ENCODE results near the gene ARHGDIG. TPM values are rescaled to one million over a fixed set of nuclear protein-coding genes. Genes with fewer than 3 reads are reported as not detected.

The ARHGDIG gene
- total RNA-seq, 1 experiment from 2014 or later: not detected

- TF ChIP-seq, protein P1, sequence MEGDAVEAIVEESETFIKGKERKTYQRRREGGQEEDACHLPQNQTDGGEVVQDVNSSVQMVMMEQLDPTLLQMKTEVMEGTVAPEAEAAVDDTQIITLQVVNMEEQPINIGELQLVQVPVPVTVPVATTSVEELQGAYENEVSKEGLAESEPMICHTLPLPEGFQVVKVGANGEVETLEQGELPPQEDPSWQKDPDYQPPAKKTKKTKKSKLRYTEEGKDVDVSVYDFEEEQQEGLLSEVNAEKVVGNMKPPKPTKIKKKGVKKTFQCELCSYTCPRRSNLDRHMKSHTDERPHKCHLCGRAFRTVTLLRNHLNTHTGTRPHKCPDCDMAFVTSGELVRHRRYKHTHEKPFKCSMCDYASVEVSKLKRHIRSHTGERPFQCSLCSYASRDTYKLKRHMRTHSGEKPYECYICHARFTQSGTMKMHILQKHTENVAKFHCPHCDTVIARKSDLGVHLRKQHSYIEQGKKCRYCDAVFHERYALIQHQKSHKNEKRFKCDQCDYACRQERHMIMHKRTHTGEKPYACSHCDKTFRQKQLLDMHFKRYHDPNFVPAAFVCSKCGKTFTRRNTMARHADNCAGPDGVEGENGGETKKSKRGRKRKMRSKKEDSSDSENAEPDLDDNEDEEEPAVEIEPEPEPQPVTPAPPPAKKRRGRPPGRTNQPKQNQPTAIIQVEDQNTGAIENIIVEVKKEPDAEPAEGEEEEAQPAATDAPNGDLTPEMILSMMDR (IDR thresholded peaks at IDR 0.05; ENCODE audit: unreplicated experiment): no peak
- Mint-ChIP-seq H3K27ac (ENCODE audit: low read depth, unreplicated experiment) (no peak overlapping the region), H3K27me3 (ENCODE audit: insufficient read depth, unreplicated experiment) (no peaks in the 10 kb centered on the region), H3K4me1 (ENCODE audit: insufficient read depth, unreplicated experiment) (peaks cover 6% of the 10 kb centered on the region), H3K9me3 (ENCODE audit: unreplicated experiment) (no peaks in the 10 kb centered on the region), H3K36me3 (ENCODE audit: insufficient read depth, unreplicated experiment) (peaks cover 14% of the 10 kb centered on the region), H3K4me3 (ENCODE audit: unreplicated experiment) (no peak overlapping the region)
- no peak for DNase-seq (ENCODE audit: unreplicated experiment)
- CTCF ChIA-PET: interaction anchor here (0.5 to 0.6 kb wide), 2 partner anchors 12 to 466 kb away, joined by 3 to 4 read pairs; no protein-coding TSS in a partner anchor
- BruUV-seq (replicated peaks): no TSS peak
- intact Hi-C loops (cut with micrococcal nuclease): no loop called here
- POLR2A ChIA-PET: interaction anchor here (3.4 kb wide), 1 partner anchor 12 kb away, joined by 10 read pairs; the partner anchor contains the start of gene FAM234A
Observed at GRCh38 chr16:247027-247426, 33.4 kb upstream of the ARHGDIG start.

- TF ChIP-seq, protein P1 (IDR thresholded peaks at IDR 0.05; ENCODE audit: unreplicated experiment): no peak
- BruUV-seq (replicated peaks): no TSS peak
- intact Hi-C loops (cut with micrococcal nuclease): no loop called here
- peaks cover 20% of the 10 kb centered on the region for H3K36me3 Mint-ChIP-seq (ENCODE audit: insufficient read depth, unreplicated experiment)
- ChIA-PET CTCF (no interaction called here), POLR2A (interaction anchor here (0.6 to 0.7 kb wide), 2 partner anchors 14 to 173 kb away, joined by 3 to 6 read pairs; no protein-coding TSS in a partner anchor)
- DNase-seq (ENCODE audit: unreplicated experiment): no peak
- no peak overlapping the region for H3K4me3 Mint-ChIP-seq (ENCODE audit: unreplicated experiment)
- H3K4me1 Mint-ChIP-seq (ENCODE audit: insufficient read depth, unreplicated experiment): peaks cover 6% of the 10 kb centered on the region
- H3K9me3 Mint-ChIP-seq (ENCODE audit: unreplicated experiment): no peaks in the 10 kb centered on the region
- H3K27me3 Mint-ChIP-seq (ENCODE audit: insufficient read depth, unreplicated experiment): no peaks in the 10 kb centered on the region
- H3K27ac Mint-ChIP-seq (ENCODE audit: low read depth, unreplicated experiment): no peak overlapping the region
Observed at GRCh38 chr16:249431-249830, 31.0 kb upstream of the ARHGDIG start.

GRCh38 chr16:252366-253337 lies 27.7 kb upstream of the ARHGDIG start:
- ChIA-PET CTCF (interaction anchor here (0.7 kb wide), 1 partner anchor 135 kb away, joined by 3 read pairs; no protein-coding TSS in a partner anchor), POLR2A (interaction anchor here (0.6 to 0.9 kb wide), 2 partner anchors 7 to 53 kb away, joined by 3 to 4 read pairs; no protein-coding TSS in a partner anchor)
- Mint-ChIP-seq H3K27me3 (ENCODE audit: insufficient read depth, unreplicated experiment) (no peaks in the 10 kb centered on the region), H3K9me3 (ENCODE audit: unreplicated experiment) (no peaks in the 10 kb centered on the region), H3K27ac (ENCODE audit: low read depth, unreplicated experiment) (no peak overlapping the region), H3K4me1 (ENCODE audit: insufficient read depth, unreplicated experiment) (peaks cover 6% of the 10 kb centered on the region), H3K36me3 (ENCODE audit: insufficient read depth, unreplicated experiment) (peaks cover 53% of the 10 kb centered on the region), H3K4me3 (ENCODE audit: unreplicated experiment) (no peak overlapping the region)
- intact Hi-C loops (cut with micrococcal nuclease): no loop called here
- no TSS peak for BruUV-seq (replicated peaks)
- TF ChIP-seq, protein P1 (IDR thresholded peaks at IDR 0.05; ENCODE audit: unreplicated experiment): no peak
- DNase-seq (ENCODE audit: unreplicated experiment): no peak

DNA sequence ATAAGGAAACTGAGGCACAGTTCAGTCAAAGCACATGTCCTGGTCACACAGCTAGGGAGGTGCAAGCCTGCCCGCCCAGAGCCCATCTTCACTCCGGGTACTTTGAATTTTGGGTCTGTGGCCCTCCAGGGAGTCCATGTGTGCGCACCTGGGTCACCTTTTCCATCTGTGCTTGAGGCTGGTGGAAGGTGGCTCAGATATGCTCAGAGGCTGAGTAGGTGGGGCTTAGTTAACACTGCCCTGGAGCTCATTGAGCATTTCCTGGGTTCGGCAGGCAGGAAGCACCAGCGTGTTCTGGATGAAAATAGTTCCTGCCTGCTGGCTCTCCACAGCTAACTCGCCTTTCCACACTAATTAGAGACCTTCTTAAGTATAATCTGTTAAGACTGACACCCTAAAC lies 26.6 kb upstream of the ARHGDIG start:
- Mint-ChIP-seq H3K4me3 (ENCODE audit: unreplicated experiment) (no peak overlapping the region), H3K27me3 (ENCODE audit: insufficient read depth, unreplicated experiment) (no peaks in the 10 kb centered on the region), H3K27ac (ENCODE audit: low read depth, unreplicated experiment) (no peak overlapping the region), H3K4me1 (ENCODE audit: insufficient read depth, unreplicated experiment) (peaks cover 6% of the 10 kb centered on the region), H3K36me3 (ENCODE audit: insufficient read depth, unreplicated experiment) (peaks cover 59% of the 10 kb centered on the region), H3K9me3 (ENCODE audit: unreplicated experiment) (no peaks in the 10 kb centered on the region)
- ChIA-PET POLR2A (interaction anchor here (0.6 to 0.9 kb wide), 2 partner anchors 9 to 44 kb away, joined by 3 to 4 read pairs; no protein-coding TSS in a partner anchor), CTCF (no interaction called here)
- TF ChIP-seq, protein P1 (IDR thresholded peaks at IDR 0.05; ENCODE audit: unreplicated experiment): no peak
- intact Hi-C loops (cut with micrococcal nuclease): no loop called here
- no TSS peak for BruUV-seq (replicated peaks)
- DNase-seq (ENCODE audit: unreplicated experiment): no peak
